Inflammatory macrophage treated with lipopolysaccharide for 4 hours (primary cell): Measurements from ENCODE around the gene ITSN1.
"Not testable (repeated sequence)": the region's sequence is repeated elsewhere in the genome, so short reads cannot be mapped to it uniquely, and the experiment has no call there.

Experiments
- DNase-seq: peaks from one replicate; pipeline ENCODE4 v3.0.0-alpha.2; 2020

The ITSN1 gene

GRCh38 chr21:33651965-33652680 is 9.8 kb downstream of the ITSN1 start:
- no peak for DNase-seq

GRCh38 chr21:33654412-33654811 is 12.1 kb downstream of the ITSN1 start:
- no peak for DNase-seq

GRCh38 chr21:33655588-33656221 is 13.4 kb downstream of the ITSN1 start:
- no peak for DNase-seq

- DNase-seq: peak; percentile 90
These were observed 15.0 kb downstream of the ITSN1 start for GRCh38 chr21:33657124-33657820.

- DNase-seq: peak; percentile 26
These were observed 16.7 kb downstream of the ITSN1 start for GRCh38 chr21:33658919-33659567.

GRCh38 chr21:33659568-33659949 is 17.3 kb downstream of the ITSN1 start:
- DNase-seq: no peak

- DNase-seq: no peak
These were observed 18.1 kb downstream of the ITSN1 start for GRCh38 chr21:33660406-33660805.

GRCh38 chr21:33661146-33661545 is 18.8 kb downstream of the ITSN1 start:
- no peak for DNase-seq

- no peak for DNase-seq
These were observed 19.7 kb downstream of the ITSN1 start for GRCh38 chr21:33662046-33662445.

- DNase-seq: no peak
These were observed 20.9 kb downstream of the ITSN1 start for GRCh38 chr21:33663241-33663640.

GRCh38 chr21:33664135-33664534 is 21.8 kb downstream of the ITSN1 start:
- no peak for DNase-seq

- no peak for DNase-seq
These were observed 23.9 kb downstream of the ITSN1 start for GRCh38 chr21:33666153-33666552.

GRCh38 chr21:33667636-33668035 is 25.3 kb downstream of the ITSN1 start:
- DNase-seq: no peak

- DNase-seq: no peak
These were observed 25.9 kb downstream of the ITSN1 start for GRCh38 chr21:33668180-33668579.

GRCh38 chr21:33668620-33669019 is 26.3 kb downstream of the ITSN1 start:
- DNase-seq: no peak

- DNase-seq: peak; percentile 44
These were observed 28.0 kb downstream of the ITSN1 start for GRCh38 chr21:33670076-33670978.

- no peak for DNase-seq
These were observed 31.2 kb downstream of the ITSN1 start for GRCh38 chr21:33673473-33673872.

- DNase-seq: no peak
These were observed 31.9 kb downstream of the ITSN1 start for GRCh38 chr21:33674226-33674625.

GRCh38 chr21:33676666-33677065 is 34.4 kb downstream of the ITSN1 start:
- DNase-seq: not testable (repeated sequence)

GRCh38 chr21:33677450-33677849 is 35.1 kb downstream of the ITSN1 start:
- DNase-seq: no peak

GRCh38 chr21:33680870-33681269 is 38.6 kb downstream of the ITSN1 start:
- DNase-seq: no peak

- DNase-seq: peak; percentile 51
These were observed 40.8 kb downstream of the ITSN1 start for GRCh38 chr21:33682992-33683627.
